Karpas-422 (cell line): ENCODE results near the gene PWP2. TPM values are rescaled to one million over a fixed set of nuclear protein-coding genes. Genes with fewer than 3 reads are reported as not detected.
"Not testable (repeated sequence)": the region's sequence is repeated elsewhere in the genome, so short reads cannot be mapped to it uniquely, and the experiment has no call there.

Experiments used
- DNase-seq: peaks from one replicate; pipeline ENCODE4 v3.0.0-alpha.2; 2015
- H2AFZ ChIP-seq: fragments of 200-600 bp; sonication (generic); 2 replicates; pipeline ENCODE4 v1.6.1; 2014; ENCODE audit warnings: antibody characterized with exemption, low read length, mixed read lengths
- H3K27ac ChIP-seq: fragments of 200-600 bp; sonication (generic); 2 replicates; pipeline ENCODE4 v1.5.1; 2014; ENCODE audit warnings: mild to moderate bottlenecking, low read length, moderate library complexity
- H3K27me3 ChIP-seq: fragments of 200-600 bp; sonication (generic); 2 replicates; pipeline ENCODE4 v1.6.1; 2014; ENCODE audit warnings: low read length, mixed read lengths
- H3K36me3 ChIP-seq: fragments of 200-600 bp; sonication (generic); 2 replicates; pipeline ENCODE4 v1.6.1; 2014; ENCODE audit warnings: low read length, mixed read lengths; ENCODE audit not compliant: insufficient read depth
- H3K4me1 ChIP-seq: fragments of 200-600 bp; sonication (generic); 2 replicates; pipeline ENCODE4 v1.6.1; 2014; ENCODE audit warnings: mild to moderate bottlenecking, low read length, mixed read lengths
- H3K4me2 ChIP-seq: fragments of 200-600 bp; sonication (generic); 2 replicates; pipeline ENCODE4 v1.6.1; 2014; ENCODE audit warnings: low read length, low read depth, mild to moderate bottlenecking; ENCODE audit not compliant: poor library complexity, severe bottlenecking
- H3K4me3 ChIP-seq: fragments of 200-600 bp; sonication (generic); 2 replicates; pipeline ENCODE4 v1.5.1; 2014; ENCODE audit warnings: mild to moderate bottlenecking, antibody characterized with exemption, low read length, mixed read lengths
- H3K79me2 ChIP-seq: fragments of 200-600 bp; sonication (generic); 2 replicates; pipeline ENCODE4 v1.6.1; 2014; ENCODE audit warnings: mild to moderate bottlenecking, low read length, mixed read lengths
- H3K9ac ChIP-seq: fragments of 200-600 bp; sonication (generic); 2 replicates; pipeline ENCODE4 v1.6.0; 2014; ENCODE audit warnings: low read length
- H3K9me2 ChIP-seq: fragments of 200-600 bp; sonication (generic), shearing (Covaris generic); replicated peaks from 2 replicates; pipeline ENCODE4 v1.6.0; 2014; ENCODE audit warnings: mild to moderate bottlenecking, low read length, moderate library complexity; ENCODE audit not compliant: insufficient read depth
- H3K9me3 ChIP-seq: fragments of 300-700, 200-600 bp; sonication (generic); 2 replicates; pipeline ENCODE4 v1.6.1; 2014; ENCODE audit warnings: low read length, mixed read lengths
- H4K20me1 ChIP-seq: fragments of 200-600 bp; sonication (generic); 2 replicates; pipeline ENCODE4 v1.6.1; 2014; ENCODE audit warnings: mild to moderate bottlenecking, antibody characterized with exemption, low read length, low read depth; ENCODE audit not compliant: insufficient read depth
- total RNA-seq: library from RNA; depleted of rRNA; stranded (reverse); fragments of >200 nt; shearing (Covaris generic); gene quantifications from 2 replicates; pipeline ENCODE4 v1.2.3, GENCODE V29; 2014; ENCODE audit warnings: low replicate concordance

The PWP2 gene
- total RNA-seq, 1 experiment from 2014 or later, result 1.0 TPM

- H3K4me2 ChIP-seq, H3K4me3 ChIP-seq, H3K9me2 ChIP-seq, H3K36me3 ChIP-seq, H3K79me2 ChIP-seq, H4K20me1 ChIP-seq, H3K4me1 ChIP-seq, H3K9ac ChIP-seq, H3K27ac ChIP-seq, H3K9me3 ChIP-seq, H2AFZ ChIP-seq, H3K27me3 ChIP-seq, DNase-seq: not testable (repeated sequence)
These were observed 30.8 kb downstream of the PWP2 start for GRCh38 chr21:44138039-44138438.

GRCh38 chr21:44139787-44140551, 32.8 kb downstream of the PWP2 start:
- not testable (repeated sequence) for H3K27ac ChIP-seq

GRCh38 chr21:44140552-44140932, 33.3 kb downstream of the PWP2 start:
- not testable (repeated sequence) for H3K4me2 ChIP-seq, H3K4me1 ChIP-seq, H3K9ac ChIP-seq, H3K27ac ChIP-seq, H3K9me2 ChIP-seq, H3K36me3 ChIP-seq, H3K9me3 ChIP-seq, H3K79me2 ChIP-seq, H4K20me1 ChIP-seq, H3K27me3 ChIP-seq, H2AFZ ChIP-seq, H3K4me3 ChIP-seq, DNase-seq

More at GRCh38 chr21:44139787-44140551, 32.8 kb downstream of the PWP2 start:
- not testable (repeated sequence) for H3K79me2 ChIP-seq, H3K27me3 ChIP-seq, H2AFZ ChIP-seq, H3K36me3 ChIP-seq, H4K20me1 ChIP-seq, DNase-seq, H3K9ac ChIP-seq, H3K4me3 ChIP-seq, H3K9me2 ChIP-seq, H3K9me3 ChIP-seq, H3K4me2 ChIP-seq, H3K4me1 ChIP-seq

- DNase-seq, H3K9me2 ChIP-seq, H3K36me3 ChIP-seq, H3K4me3 ChIP-seq, H3K4me1 ChIP-seq, H3K9ac ChIP-seq, H3K79me2 ChIP-seq, H2AFZ ChIP-seq, H3K27me3 ChIP-seq, H3K9me3 ChIP-seq, H3K27ac ChIP-seq, H3K4me2 ChIP-seq, H4K20me1 ChIP-seq: not testable (repeated sequence)
These were observed 35.3 kb downstream of the PWP2 start for GRCh38 chr21:44142470-44142869.

GRCh38 chr21:44143380-44143779, 36.2 kb downstream of the PWP2 start:
- not testable (repeated sequence) for DNase-seq, H3K4me1 ChIP-seq, H3K4me3 ChIP-seq, H3K9ac ChIP-seq, H3K27ac ChIP-seq, H2AFZ ChIP-seq, H3K36me3 ChIP-seq, H3K79me2 ChIP-seq, H3K27me3 ChIP-seq, H3K9me3 ChIP-seq, H3K4me2 ChIP-seq, H4K20me1 ChIP-seq, H3K9me2 ChIP-seq

- not testable (repeated sequence) for H3K9me3 ChIP-seq, H2AFZ ChIP-seq, H3K9ac ChIP-seq, H3K36me3 ChIP-seq, H3K27ac ChIP-seq, H3K4me2 ChIP-seq, H3K4me3 ChIP-seq, DNase-seq, H3K4me1 ChIP-seq, H3K9me2 ChIP-seq, H3K27me3 ChIP-seq, H3K79me2 ChIP-seq, H4K20me1 ChIP-seq
These were observed 36.8 kb downstream of the PWP2 start for GRCh38 chr21:44143996-44144395.

- H3K36me3 ChIP-seq, H3K27ac ChIP-seq, H3K9me3 ChIP-seq, H4K20me1 ChIP-seq, H3K4me3 ChIP-seq, DNase-seq, H2AFZ ChIP-seq, H3K27me3 ChIP-seq, H3K4me1 ChIP-seq, H3K4me2 ChIP-seq, H3K9me2 ChIP-seq, H3K9ac ChIP-seq, H3K79me2 ChIP-seq: not testable (repeated sequence)
These were observed 37.8 kb downstream of the PWP2 start for GRCh38 chr21:44144784-44145602.

- H3K9ac ChIP-seq, H3K27me3 ChIP-seq, H3K4me1 ChIP-seq, H2AFZ ChIP-seq, DNase-seq, H3K36me3 ChIP-seq, H3K4me2 ChIP-seq, H3K9me3 ChIP-seq, H3K9me2 ChIP-seq, H3K4me3 ChIP-seq, H4K20me1 ChIP-seq, H3K27ac ChIP-seq, H3K79me2 ChIP-seq: not testable (repeated sequence)
These were observed 38.4 kb downstream of the PWP2 start for GRCh38 chr21:44145616-44146015.
